ENCODE results near the gene RENBP.

Gene RENBP

DNA sequence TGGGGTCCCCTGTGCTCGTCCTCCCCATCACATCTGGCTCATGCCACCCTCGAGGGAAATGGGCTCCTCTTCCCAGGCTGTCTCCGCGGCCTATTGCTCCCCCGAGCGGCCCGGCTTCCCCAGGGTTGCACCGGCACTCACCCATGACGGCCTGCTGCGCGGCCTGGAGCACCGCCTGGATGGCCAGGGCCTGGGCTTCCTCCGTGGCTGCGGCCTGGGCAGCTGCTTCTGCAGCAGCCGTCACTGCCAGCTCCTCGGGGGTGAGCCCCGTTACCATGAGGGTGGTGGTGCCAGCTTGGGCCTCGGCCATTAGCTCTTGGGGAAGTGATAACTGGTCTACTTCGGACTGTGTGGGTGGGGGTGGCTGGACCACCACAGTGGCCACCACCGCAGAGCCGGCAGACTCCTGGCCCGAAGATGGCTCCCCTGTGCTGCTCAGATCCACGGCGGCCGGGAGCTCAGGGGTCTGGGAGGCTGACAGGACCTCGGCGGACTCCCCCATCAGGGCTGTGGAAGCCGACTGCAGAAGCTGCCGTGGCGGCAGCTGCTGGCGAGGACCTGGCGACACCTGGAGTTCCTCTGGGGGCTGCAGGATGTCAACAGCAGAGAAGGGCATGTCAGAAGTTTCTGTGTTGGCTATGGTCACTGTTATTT is 8.1 kb upstream of the RENBP start:
- H3K79me2 ChIP-seq (ENCODE audit: low read length), result peaks cover 14% of the 10 kb centered on the region; the same call in 1 of the 2 replicates
- no peaks in the 10 kb centered on the region for H3K9me3 ChIP-seq (replicated peaks; ENCODE audit: insufficient read depth, low read length)
- H3K9me2 ChIP-seq (replicated peaks; ENCODE audit: insufficient read depth, low read length), result no peaks in the 10 kb centered on the region
- H3K4me2 ChIP-seq (ENCODE audit: low read depth, low read length), result no peak overlapping the region
- no peaks in the 10 kb centered on the region for H3K4me1 ChIP-seq (ENCODE audit: low read length)
- no peak overlapping the region for H3K4me3 ChIP-seq (ENCODE audit: low read length)
- no peak for DNase-seq
- H3K36me3 ChIP-seq (replicated peaks; ENCODE audit: insufficient read depth, low read length), result peaks cover 5% of the 10 kb centered on the region; the same call in 1 of the 2 replicates
- H3K9ac ChIP-seq (ENCODE audit: low read length), result no peak overlapping the region
- TF ChIP-seq EZH2 (optimal IDR thresholded peaks at IDR 0.05; ENCODE audit: low read depth, low read length) (no peak), EZH2phosphoT487 (IDR thresholded peaks at IDR 0.05; ENCODE audit: low read length) (no peak)
- TF ChIP-seq, protein P1, sequence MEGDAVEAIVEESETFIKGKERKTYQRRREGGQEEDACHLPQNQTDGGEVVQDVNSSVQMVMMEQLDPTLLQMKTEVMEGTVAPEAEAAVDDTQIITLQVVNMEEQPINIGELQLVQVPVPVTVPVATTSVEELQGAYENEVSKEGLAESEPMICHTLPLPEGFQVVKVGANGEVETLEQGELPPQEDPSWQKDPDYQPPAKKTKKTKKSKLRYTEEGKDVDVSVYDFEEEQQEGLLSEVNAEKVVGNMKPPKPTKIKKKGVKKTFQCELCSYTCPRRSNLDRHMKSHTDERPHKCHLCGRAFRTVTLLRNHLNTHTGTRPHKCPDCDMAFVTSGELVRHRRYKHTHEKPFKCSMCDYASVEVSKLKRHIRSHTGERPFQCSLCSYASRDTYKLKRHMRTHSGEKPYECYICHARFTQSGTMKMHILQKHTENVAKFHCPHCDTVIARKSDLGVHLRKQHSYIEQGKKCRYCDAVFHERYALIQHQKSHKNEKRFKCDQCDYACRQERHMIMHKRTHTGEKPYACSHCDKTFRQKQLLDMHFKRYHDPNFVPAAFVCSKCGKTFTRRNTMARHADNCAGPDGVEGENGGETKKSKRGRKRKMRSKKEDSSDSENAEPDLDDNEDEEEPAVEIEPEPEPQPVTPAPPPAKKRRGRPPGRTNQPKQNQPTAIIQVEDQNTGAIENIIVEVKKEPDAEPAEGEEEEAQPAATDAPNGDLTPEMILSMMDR (IDR thresholded peaks at IDR 0.05; ENCODE audit: low read length), result no peak
- no peaks in the 10 kb centered on the region for H4K20me1 ChIP-seq (ENCODE audit: insufficient read depth, low read length)
- H3K27me3 ChIP-seq (replicated peaks; ENCODE audit: insufficient read depth, low read length), result no peaks in the 10 kb centered on the region
- no peak overlapping the region for H3K27ac ChIP-seq (ENCODE audit: low read length)
- H2AFZ ChIP-seq (ENCODE audit: low read length), result no peak overlapping the region
- H3F3A ChIP-seq (ENCODE audit: insufficient read depth, low read length), result peaks cover 3% of the 10 kb centered on the region; the same call in 1 of the 2 replicates

DNA sequence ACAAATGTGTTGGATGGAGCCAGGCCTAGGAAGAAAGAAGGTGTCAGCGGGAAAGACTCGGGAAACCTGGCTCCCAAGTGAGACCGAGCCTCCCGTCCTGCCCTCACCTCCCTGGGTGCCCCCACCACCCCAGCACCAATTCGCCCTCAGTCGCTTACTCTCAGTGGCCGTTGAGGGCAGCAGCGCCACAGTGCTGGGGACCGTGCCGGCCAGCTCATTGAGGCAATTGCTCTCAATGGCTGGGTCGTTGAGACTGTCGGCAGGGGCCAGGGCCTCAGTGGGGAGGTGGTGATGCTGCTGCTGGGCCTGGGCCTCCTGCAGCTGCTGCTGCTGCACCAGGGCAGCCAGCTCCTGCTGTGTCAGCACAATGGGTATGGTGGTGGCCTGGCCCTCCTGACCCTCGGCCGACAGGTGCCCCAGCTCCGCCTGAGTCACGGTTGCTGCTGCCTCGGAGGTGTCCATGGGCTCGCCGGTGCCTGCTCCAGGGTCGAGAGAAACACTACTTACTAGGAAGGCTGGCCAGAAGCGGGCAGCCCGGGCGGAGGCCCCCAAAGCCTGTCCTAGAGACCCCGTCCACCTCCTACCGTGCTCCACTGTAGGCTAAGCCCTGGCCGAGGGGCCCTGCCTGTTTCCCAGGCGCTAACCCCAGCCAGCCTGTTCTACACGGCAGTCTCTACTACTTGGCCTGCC is 7.4 kb upstream of the RENBP start:
- no peak overlapping the region for H3K4me3 ChIP-seq (ENCODE audit: low read length)
- H3K36me3 ChIP-seq (replicated peaks; ENCODE audit: insufficient read depth, low read length), result 0 out of 2 replicates have a peak, but pooled peaks cover 5% of the 10 kb centered on the region
- no peak overlapping the region for H3K27ac ChIP-seq (ENCODE audit: low read length)
- H3K79me2 ChIP-seq (ENCODE audit: low read length), result peaks cover 14% of the 10 kb centered on the region; the same call in 1 of the 2 replicates
- no peaks in the 10 kb centered on the region for H3K4me1 ChIP-seq (ENCODE audit: low read length)
- H3K9me2 ChIP-seq (replicated peaks; ENCODE audit: insufficient read depth, low read length), result no peaks in the 10 kb centered on the region
- no peak overlapping the region for H2AFZ ChIP-seq (ENCODE audit: low read length)
- H3K9ac ChIP-seq (ENCODE audit: low read length), result no peak overlapping the region
- peaks cover 3% of the 10 kb centered on the region; the same call in 1 of the 2 replicates for H3F3A ChIP-seq (ENCODE audit: insufficient read depth, low read length)
- no peak overlapping the region for H3K4me2 ChIP-seq (ENCODE audit: low read depth, low read length)
- H3K27me3 ChIP-seq (replicated peaks; ENCODE audit: insufficient read depth, low read length), result no peaks in the 10 kb centered on the region
- DNase-seq, result no peak
- TF ChIP-seq EZH2phosphoT487 (IDR thresholded peaks at IDR 0.05; ENCODE audit: low read length) (no peak), EZH2 (optimal IDR thresholded peaks at IDR 0.05; ENCODE audit: low read depth, low read length) (no peak)
- TF ChIP-seq, protein P1 (IDR thresholded peaks at IDR 0.05; ENCODE audit: low read length), result no peak
- H3K9me3 ChIP-seq (replicated peaks; ENCODE audit: insufficient read depth, low read length), result no peaks in the 10 kb centered on the region
- H4K20me1 ChIP-seq (ENCODE audit: insufficient read depth, low read length), result no peaks in the 10 kb centered on the region

DNA sequence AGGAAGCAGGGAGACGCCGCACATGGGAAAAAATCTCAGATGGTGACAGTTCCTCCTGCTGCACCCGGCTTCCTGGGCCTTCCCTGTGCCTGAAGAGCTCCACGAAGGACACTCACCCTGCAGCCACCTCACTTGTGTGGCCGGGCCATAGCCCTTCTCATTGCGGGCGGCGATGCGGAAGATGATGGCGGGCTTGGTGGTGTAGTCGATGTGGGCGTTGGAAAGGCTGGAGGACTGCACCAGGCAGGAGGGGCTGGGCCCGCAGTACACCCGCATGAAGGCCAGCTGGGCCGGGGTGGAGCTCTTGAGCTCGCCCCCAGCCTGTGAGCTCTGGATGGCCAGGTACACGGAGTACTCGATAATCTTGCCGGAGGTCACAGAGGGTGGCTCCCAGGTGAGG is 5.7 kb upstream of the RENBP start:
- H3K36me3 ChIP-seq (replicated peaks; ENCODE audit: insufficient read depth, low read length), result 0 out of 2 replicates have a peak, but pooled peaks cover 5% of the 10 kb centered on the region
- peaks cover 3% of the 10 kb centered on the region; the same call in 1 of the 2 replicates for H3F3A ChIP-seq (ENCODE audit: insufficient read depth, low read length)
- peaks cover 14% of the 10 kb centered on the region; the same call in 1 of the 2 replicates for H3K79me2 ChIP-seq (ENCODE audit: low read length)
- no peak overlapping the region for H3K27ac ChIP-seq (ENCODE audit: low read length)
- TF ChIP-seq, protein P1 (IDR thresholded peaks at IDR 0.05; ENCODE audit: low read length), result no peak
- no peak overlapping the region for H3K4me2 ChIP-seq (ENCODE audit: low read depth, low read length)
- no peaks in the 10 kb centered on the region for H3K4me1 ChIP-seq (ENCODE audit: low read length)
- no peak for DNase-seq
- no peak overlapping the region for H3K4me3 ChIP-seq (ENCODE audit: low read length)
- no peak overlapping the region for H3K9ac ChIP-seq (ENCODE audit: low read length)
- no peaks in the 10 kb centered on the region for H3K27me3 ChIP-seq (replicated peaks; ENCODE audit: insufficient read depth, low read length)
- H2AFZ ChIP-seq (ENCODE audit: low read length), result no peak overlapping the region
- no peaks in the 10 kb centered on the region for H4K20me1 ChIP-seq (ENCODE audit: insufficient read depth, low read length)
- H3K9me3 ChIP-seq (replicated peaks; ENCODE audit: insufficient read depth, low read length), result no peaks in the 10 kb centered on the region
- H3K9me2 ChIP-seq (replicated peaks; ENCODE audit: insufficient read depth, low read length), result no peaks in the 10 kb centered on the region

All from MM.1S (cell line).